ENCODE data around the gene CLRN1.

The CLRN1 gene

GRCh38 chr3:150975086-150975991, 2.8 kb upstream of the CLRN1 start:
- DNase-seq, result no peak

- DNase-seq, result no peak
Measured at GRCh38 chr3:150970665-150971324, 1.7 kb downstream of the CLRN1 start.

GRCh38 chr3:150968341-150969035, 4.0 kb downstream of the CLRN1 start:
- DNase-seq, result no peak

GRCh38 chr3:150965436-150965835, 7.1 kb downstream of the CLRN1 start:
- no peak for DNase-seq

GRCh38 chr3:150961949-150962348, 10.6 kb downstream of the CLRN1 start:
- no peak for DNase-seq

GRCh38 chr3:150960708-150961684, 11.5 kb downstream of the CLRN1 start:
- DNase-seq, result no peak

- no peak for DNase-seq
Measured at GRCh38 chr3:150958683-150959082, 13.8 kb downstream of the CLRN1 start.

- no peak for DNase-seq
Measured at GRCh38 chr3:150956376-150956775, 16.2 kb downstream of the CLRN1 start.

- no peak for DNase-seq
Measured at GRCh38 chr3:150951923-150952322, 20.6 kb downstream of the CLRN1 start.

- DNase-seq, result no peak
Measured at GRCh38 chr3:150945226-150946032, 27.1 kb downstream of the CLRN1 start.

GRCh38 chr3:150942221-150942620, 30.3 kb downstream of the CLRN1 start:
- no peak for DNase-seq

- DNase-seq, result no peak
Measured at GRCh38 chr3:150936693-150937092, 35.8 kb downstream of the CLRN1 start.

- no peak for DNase-seq
Measured at GRCh38 chr3:150933473-150933995, 39.0 kb downstream of the CLRN1 start.

- no peak for DNase-seq
Measured at GRCh38 chr3:150931745-150932144, 40.8 kb downstream of the CLRN1 start.

GRCh38 chr3:150930839-150931238, 41.7 kb downstream of the CLRN1 start:
- no peak for DNase-seq

- DNase-seq, result no peak
Measured at GRCh38 chr3:150928234-150928633, 44.3 kb downstream of the CLRN1 start.

GRCh38 chr3:150926328-150926727, 46.2 kb downstream of the CLRN1 start:
- no peak for DNase-seq

GRCh38 chr3:150925751-150926201, 46.8 kb downstream of the CLRN1 start:
- no peak for DNase-seq

GRCh38 chr3:150922611-150923010, 49.9 kb downstream of the CLRN1 start:
- no peak for DNase-seq

- DNase-seq, result no peak
Measured at GRCh38 chr3:150921209-150921608, 51.3 kb downstream of the CLRN1 start.

GRCh38 chr3:150920236-150920635, 52.3 kb downstream of the CLRN1 start:
- DNase-seq, result no peak
